Panc1 (cell line): Measurements from ENCODE around the gene BASP1. TPM values are rescaled to one million over a fixed set of nuclear protein-coding genes. Genes with fewer than 3 reads are reported as not detected.

Experiments
- ATAC-seq: fragments of 200-7000 bp; cut with Tn5 transposase; 2 replicates; pipeline ENCODE4 v1.9.1; 2020; ENCODE audit warnings: mild to moderate bottlenecking, moderate library complexity
- BruUV-seq: library from RNA; stranded (reverse); fragments of 400-500 nt; replicated peaks from 2 replicates; lab custom pipeline; 2021; lab: Mats Ljungman, UMichigan
- CTCF ChIA-PET: fragments of 300-600 bp; sonication (Branson Sonifier 250); formaldehyde crosslinking; loops from one replicate; lab custom pipeline; 2022; ENCODE audit warnings: antibody characterized with exemption; lab: Charles Lee
- POLR2A ChIA-PET: fragments of 300-600 bp; sonication (Branson Sonifier 250); formaldehyde crosslinking; loops from one replicate; lab custom pipeline; 2022; ENCODE audit warnings: antibody characterized with exemption; lab: Charles Lee
- DNase-seq: peaks from one replicate; pipeline ENCODE4 v3.0.0-alpha.2; 2010; ENCODE audit warnings: low read depth, low spot score
- H3K27ac ChIP-seq: 2 replicates; pipeline ENCODE4 v1.5.1; 2011; ENCODE audit warnings: mild to moderate bottlenecking, low read length, inconsistent platforms
- H3K27me3 ChIP-seq: fragments of 200-500 bp; sonication (Bioruptor generic); 2 replicates; pipeline ENCODE4 v1.6.0; 2014; ENCODE audit warnings: low read length, inconsistent platforms; ENCODE audit not compliant: control insufficient read depth, insufficient read depth
- H3K36me3 ChIP-seq: fragments of 200-500 bp; sonication (Bioruptor generic); 2 replicates; pipeline ENCODE4 v1.5.1; 2014; ENCODE audit warnings: inconsistent platforms, mild to moderate bottlenecking, low read length, moderate library complexity; ENCODE audit not compliant: control insufficient read depth, insufficient read depth
- H3K4me1 ChIP-seq: 2 replicates; pipeline ENCODE4 v1.5.1; 2011; ENCODE audit warnings: inconsistent platforms, mild to moderate bottlenecking, low read length, moderate library complexity; ENCODE audit not compliant: control insufficient read depth, insufficient read depth
- H3K4me3 ChIP-seq, 2 experiments: 2 replicates each; pipeline ENCODE4 v1.5.1; 2011 to 2012; ENCODE audit warnings: low read depth in 2 of 2, low read length in 2 of 2, mild to moderate bottlenecking in 2 of 2, inconsistent platforms in 1 of 2, moderate library complexity in 1 of 2
- H3K9me3 ChIP-seq: fragments of 200-500 bp; sonication (Bioruptor generic); 2 replicates; pipeline ENCODE4 v1.5.1; 2014; ENCODE audit warnings: low read depth, mild to moderate bottlenecking, inconsistent platforms, low read length, moderate library complexity; ENCODE audit not compliant: control insufficient read depth, insufficient read depth
- CTCF ChIP-seq: fragments of 450-650 bp; IDR thresholded peaks from 2 replicates; pipeline ENCODE4 v1.5.1; 2017; ENCODE audit warnings: mild to moderate bottlenecking
- POLR2AphosphoS5 ChIP-seq: IDR thresholded peaks from 2 replicates; pipeline ENCODE4 v1.6.1; 2012; ENCODE audit warnings: mild to moderate bottlenecking, low read depth, low read length, moderate library complexity
- REST ChIP-seq, 2 experiments: IDR thresholded peaks; 2 replicates each; pipeline ENCODE4 v1.6.1; 2011 to 2012; ENCODE audit warnings: low read depth in 2 of 2, control low read depth in 1 of 2, low read length in 1 of 2, mild to moderate bottlenecking in 1 of 2, moderate library complexity in 1 of 2; ENCODE audit not compliant: insufficient read depth in 1 of 2
- SIN3A ChIP-seq: IDR thresholded peaks from 2 replicates; pipeline ENCODE4 v1.6.1; 2012; ENCODE audit warnings: low read depth, mild to moderate bottlenecking, low read length, moderate library complexity, borderline replicate concordance; ENCODE audit not compliant: insufficient read depth
- TCF7L2 ChIP-seq: IDR thresholded peaks from 2 replicates; pipeline ENCODE4 v1.6.1; 2011; ENCODE audit warnings: mild to moderate bottlenecking, low read depth, low read length, inconsistent platforms
- in situ Hi-C: cut with HindIII; loops from 2 replicates; pipeline ENCODE4 v1.10.0; 2016; ENCODE audit warnings: low sequenced_read_pairs, low pct_unique_long_range_greater_than_20kb
- intact Hi-C: fragments of 100-400 bp; cut with micrococcal nuclease; formaldehyde crosslinking; loops from one replicate; pipeline ENCODE4 v1.10.0; 2022; ENCODE audit not compliant: unreplicated experiment
- total RNA-seq: library from RNA; stranded (reverse); gene quantifications from one replicate; pipeline ENCODE4 v1.2.1, GENCODE V29; 2021; ENCODE audit not compliant: unreplicated experiment

Gene BASP1
- total RNA-seq, 1 experiment from 2014 or later = 217 TPM

GRCh38 chr5:17302106-17302505, 84.7 kb downstream of the BASP1 start:
- Histone ChIP-seq H3K4me3 (no peak overlapping the region), H3K4me1 (peaks cover 39% of the 10 kb centered on the region), H3K27me3 (no peaks in the 10 kb centered on the region), H3K9me3 (no peaks in the 10 kb centered on the region), H3K36me3 (no peaks in the 10 kb centered on the region), H3K27ac (peak overlapping the region; percentile 92)
- BruUV-seq = no TSS peak
- CTCF ChIA-PET = no interaction called here
- intact Hi-C loops (no loop called here), in situ Hi-C loops (no loop called here)
- POLR2A ChIA-PET = no interaction called here
- TF ChIP-seq POLR2AphosphoS5 (no peak), CTCF (no peak), TCF7L2 (no peak), REST (IDR thresholded peaks at IDR 0.05; ENCODE audit: insufficient read depth in 1 of 2, low read depth in 2 of 2, low read length in 1 of 2) (no peak), SIN3A (no peak)
- no peak for ATAC-seq
- no peak for DNase-seq

- ATAC-seq = no peak
- Histone ChIP-seq H3K4me1 (peaks cover 39% of the 10 kb centered on the region), H3K36me3 (no peaks in the 10 kb centered on the region), H3K27ac (peak overlapping the region; percentile 92), H3K4me3 (no peak overlapping the region), H3K27me3 (no peaks in the 10 kb centered on the region), H3K9me3 (no peaks in the 10 kb centered on the region)
- in situ Hi-C loops = no loop called here
- ChIA-PET CTCF (interaction anchor here (0.5 kb wide), 1 partner anchor 31 kb away, joined by 3 read pairs; no protein-coding TSS in a partner anchor), POLR2A (no interaction called here)
- BruUV-seq = no TSS peak
- intact Hi-C loops = no loop called here
- TF ChIP-seq REST (IDR thresholded peaks at IDR 0.05; ENCODE audit: insufficient read depth in 1 of 2, low read depth in 2 of 2, low read length in 1 of 2) (no peak), TCF7L2 (no peak), POLR2AphosphoS5 (no peak), SIN3A (no peak), CTCF (no peak)
- DNase-seq = no peak
Observed at GRCh38 chr5:17302604-17303003, 85.2 kb downstream of the BASP1 start.
